Activated CD8-positive, alpha-beta memory T cell treated with anti-CD3 and anti-CD28 coated beads for 24 hours (primary cell): ENCODE data around the gene CHMP6.

ENCODE experiments used
- DNase-seq: peaks from one replicate; pipeline ENCODE4 v3.0.0-alpha.2; 2020

CHMP6 gene

DNA sequence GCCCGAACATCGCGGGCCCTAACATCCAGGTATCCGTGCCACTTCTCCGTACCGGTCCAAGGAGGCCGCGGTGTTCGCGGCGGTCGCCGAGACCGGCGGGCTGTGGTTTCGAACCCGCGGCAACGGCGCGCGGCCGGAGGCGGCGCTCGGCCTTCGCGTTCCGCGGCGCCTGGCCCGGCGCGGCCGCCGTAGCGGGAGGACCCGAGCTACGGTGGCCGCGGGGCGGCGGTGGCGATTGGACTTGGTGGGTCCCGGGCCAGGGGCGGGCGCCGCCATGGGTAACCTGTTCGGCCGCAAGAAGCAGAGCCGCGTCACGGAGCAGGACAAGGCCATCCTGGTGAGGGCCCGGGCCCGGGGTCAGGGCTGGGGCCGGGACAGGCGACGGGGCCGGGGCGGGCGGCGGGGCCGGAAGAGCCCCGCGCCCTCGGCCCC lies at the start of gene CHMP6:
TSS of gene CHMP6 (plus strand) at position 197 of the 432 bp plus-strand sequence. CDS start at position 275, 78 bp downstream.
- peak; percentile 91 for DNase-seq

DNA sequence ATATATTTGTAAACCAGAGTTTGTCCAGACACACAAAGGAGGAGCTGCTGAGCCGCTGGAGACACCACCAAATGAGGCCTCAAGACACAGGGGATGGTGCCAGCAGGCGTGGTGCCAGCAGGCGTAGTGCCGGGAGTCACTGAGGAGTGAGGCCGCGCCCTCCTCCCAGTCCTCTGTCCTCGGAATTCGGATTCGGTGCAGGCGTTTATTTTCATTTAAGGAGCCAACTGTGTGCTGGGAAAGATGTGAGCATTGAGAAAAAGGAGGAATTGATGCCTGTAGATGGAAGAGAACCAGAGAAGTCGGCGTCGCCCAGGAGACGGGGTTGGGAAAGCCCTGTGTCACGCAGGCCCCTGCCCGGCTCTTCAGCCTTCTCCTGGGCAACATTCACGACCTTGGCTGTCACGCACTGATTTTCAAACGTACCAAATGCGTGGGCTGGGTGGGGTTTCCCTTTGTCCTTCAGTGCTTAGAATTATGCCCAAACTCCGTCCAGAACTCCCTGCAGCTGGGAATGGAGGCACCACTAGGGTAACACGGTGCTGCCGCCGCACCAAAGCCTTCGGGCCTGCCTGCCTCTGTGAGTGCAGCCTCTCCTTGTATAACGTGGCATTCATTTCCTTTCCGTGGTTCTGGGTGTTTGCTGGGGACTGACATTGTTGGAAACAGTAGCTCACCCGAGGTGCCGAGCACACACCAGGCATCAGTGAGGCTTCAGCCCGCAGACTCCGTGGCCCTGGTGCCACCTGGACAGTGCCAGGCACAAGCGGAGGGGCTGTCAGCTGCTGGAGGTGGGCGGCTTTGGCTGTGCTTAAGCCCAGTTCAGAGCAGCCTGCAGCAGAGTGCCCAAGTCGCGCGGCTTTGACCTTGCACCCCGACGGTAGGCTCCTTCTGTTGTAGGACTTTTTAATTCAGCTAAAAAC lies 49.0 kb upstream of the CHMP6 start:
- no peak for DNase-seq

DNA sequence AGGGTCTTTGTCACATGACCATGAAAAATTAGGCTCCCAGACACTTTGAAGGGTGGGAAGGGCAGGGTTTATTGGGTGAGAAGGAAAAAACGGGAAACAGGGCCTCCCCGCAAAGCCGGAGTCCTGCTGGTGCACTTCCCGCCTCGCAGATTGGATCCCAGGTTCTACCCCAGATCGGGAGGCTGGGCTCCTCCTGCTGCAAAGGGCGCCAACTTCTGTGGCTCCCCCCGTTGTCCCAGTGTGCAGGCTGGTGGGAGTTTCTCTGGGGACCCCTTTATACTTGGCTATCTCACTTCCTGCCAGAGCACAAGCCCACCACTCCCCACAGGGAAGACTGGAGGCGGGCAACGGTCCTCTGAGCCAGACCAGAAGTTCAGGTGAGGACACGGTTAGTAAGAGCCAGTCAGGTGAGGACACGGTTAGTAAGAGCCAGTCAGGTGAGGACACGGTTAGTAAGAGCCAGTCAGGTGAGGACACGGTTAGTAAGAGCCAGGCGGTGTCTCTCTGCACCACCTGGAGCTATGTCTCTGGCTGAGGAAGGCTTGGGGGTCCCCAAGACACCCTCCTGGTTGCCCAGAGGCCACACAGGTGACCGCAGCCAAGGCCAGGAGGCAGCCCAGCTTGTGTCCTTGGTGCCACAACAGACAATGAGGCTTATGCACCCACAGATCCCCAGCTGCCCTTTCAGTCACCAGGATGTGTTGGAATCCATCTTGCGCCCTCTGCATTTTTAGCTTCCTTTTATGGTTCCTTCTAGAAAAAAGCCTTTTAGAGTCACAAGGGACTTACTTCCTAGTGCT lies 48.1 kb upstream of the CHMP6 start:
- DNase-seq, result no peak

DNA sequence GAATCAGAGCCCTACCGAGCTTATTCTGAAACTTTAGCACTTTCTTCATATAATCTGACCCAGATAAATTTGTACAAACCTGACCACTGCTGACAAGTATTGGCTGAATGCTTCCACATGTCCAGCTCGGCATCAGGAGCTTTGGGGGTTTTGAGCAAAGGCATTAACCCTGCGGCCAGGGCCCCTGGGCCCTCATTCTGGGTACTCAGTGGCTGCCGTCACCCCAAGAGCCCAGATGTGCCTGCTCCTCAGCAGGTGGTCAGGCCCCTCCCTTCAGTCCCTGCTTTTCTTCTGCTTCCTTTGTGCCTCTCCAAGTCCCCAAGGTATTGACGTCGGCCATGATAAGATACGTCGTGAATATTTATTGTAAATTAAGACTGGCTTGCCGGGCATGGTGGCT lies 47.3 kb upstream of the CHMP6 start:
- no peak for DNase-seq

DNA sequence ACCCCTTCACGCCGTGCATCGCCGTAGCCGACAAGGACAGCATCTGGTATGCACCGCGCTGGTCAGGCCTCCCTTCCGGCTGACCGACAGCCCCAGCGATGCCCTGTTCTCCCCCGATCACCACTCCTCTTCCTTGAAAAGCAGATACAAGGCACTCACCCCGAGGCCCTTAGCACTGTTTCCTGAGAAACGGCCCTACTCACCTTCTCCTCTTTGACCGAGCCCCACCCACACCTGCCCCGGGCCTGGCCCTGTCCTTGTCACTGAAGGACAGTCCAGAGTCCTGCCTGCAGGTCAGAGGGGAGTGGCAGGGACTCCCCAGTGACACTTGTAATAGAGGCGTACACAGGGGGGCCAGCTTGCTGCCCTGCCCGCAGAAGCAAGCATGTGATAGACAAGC lies 45.9 kb upstream of the CHMP6 start:
- no peak for DNase-seq

DNA sequence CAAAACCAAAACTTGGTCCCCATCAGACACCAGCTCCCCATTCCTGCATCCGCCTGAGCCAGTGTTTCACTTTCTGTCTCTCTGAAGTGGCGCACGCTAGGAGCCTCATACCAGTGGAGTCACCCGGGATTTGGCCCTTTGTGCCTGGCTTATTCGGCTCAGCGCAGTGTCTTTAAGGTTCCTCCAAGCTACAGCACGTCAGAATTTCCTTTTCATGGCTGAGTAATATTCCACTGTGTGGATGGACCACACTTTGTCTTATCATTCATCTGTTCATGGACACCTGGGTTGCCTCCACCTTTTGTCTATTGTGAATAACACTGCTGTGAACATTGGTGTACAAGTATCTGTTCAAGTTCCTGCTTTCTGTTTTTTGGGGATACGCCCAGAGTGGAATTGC lies 45.2 kb upstream of the CHMP6 start:
- no peak for DNase-seq

DNA sequence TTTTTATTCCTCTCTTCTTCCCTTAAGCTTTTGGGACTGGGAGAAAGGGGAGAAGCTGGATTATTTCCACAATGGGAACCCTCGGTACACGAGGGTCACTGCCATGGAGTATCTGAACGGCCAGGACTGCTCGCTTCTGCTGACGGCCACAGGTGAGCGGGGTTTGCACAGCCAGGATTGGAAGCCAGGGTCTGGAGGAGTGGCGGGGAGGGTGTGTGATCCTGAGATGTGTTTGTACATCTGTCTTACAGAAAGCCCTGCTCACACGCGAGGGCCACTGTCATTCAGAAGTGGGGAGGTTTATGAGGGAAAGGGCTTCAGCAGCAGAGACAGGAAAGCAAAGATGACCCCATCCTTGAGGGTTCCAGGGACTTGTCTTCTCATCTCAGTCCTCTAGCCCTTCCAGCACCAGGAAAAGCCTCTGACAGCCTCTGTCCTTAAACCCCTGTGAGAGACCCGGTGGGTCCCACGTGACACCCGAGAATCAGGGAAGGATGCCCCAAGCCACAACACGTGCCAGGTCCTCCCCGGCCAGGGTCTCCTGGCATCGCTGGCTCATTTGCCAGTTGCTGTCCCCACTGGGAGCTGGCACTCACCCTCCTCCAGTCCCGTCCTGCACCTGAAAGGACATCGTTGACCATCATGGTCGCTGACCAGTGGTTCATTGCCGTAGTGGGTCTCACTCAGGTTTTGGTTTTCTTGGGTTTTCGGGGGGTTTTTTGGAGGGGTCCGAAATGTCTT lies 44.3 kb upstream of the CHMP6 start:
- DNase-seq, result no peak

DNA sequence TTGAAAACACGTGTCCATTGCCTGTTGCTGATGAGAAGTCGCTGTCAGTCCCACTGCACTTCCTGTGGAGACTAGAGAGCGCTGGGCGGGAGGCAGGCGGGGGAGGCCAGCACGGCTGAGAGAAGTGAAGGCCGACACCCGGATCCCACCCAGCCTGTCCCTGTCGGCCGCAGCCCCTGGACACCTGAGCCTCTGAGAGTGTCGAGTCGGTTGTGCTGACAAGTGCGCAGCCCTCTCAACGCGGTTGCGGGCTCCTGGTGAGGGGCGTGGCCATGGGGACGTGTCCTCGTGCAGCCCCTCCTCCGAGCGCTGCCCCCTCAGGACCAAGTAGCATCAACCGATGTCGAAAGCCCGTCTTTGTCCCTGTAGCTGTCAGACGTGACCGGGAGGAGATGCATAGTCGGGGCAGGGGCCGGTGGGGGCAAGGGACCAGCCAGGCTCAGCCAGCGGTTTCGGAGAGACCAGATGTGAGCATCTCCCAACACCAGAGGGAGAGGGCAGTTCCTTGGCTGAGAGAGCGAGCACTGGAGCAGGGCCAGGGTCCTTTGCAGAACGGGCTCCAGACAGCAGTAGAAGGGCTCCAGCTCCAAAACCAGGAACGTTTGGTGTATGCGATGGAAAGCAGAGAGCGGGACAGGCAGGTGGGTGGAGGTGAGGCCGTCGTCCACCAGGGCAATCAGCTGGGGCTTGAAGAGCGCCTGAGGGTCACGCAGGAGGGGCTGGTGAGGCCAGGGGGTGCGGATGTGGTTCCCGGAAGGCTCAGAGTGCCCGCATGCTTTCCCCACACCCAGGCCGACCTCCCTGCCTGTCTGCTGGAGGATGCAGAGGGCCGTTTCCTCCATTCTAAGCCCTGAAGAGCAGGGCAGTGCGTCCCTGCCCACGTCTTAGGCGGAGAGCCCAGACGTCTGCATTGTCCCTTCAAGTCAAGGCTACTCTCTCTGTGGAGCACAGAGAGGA lies 43.3 kb upstream of the CHMP6 start:
- DNase-seq, result no peak

DNA sequence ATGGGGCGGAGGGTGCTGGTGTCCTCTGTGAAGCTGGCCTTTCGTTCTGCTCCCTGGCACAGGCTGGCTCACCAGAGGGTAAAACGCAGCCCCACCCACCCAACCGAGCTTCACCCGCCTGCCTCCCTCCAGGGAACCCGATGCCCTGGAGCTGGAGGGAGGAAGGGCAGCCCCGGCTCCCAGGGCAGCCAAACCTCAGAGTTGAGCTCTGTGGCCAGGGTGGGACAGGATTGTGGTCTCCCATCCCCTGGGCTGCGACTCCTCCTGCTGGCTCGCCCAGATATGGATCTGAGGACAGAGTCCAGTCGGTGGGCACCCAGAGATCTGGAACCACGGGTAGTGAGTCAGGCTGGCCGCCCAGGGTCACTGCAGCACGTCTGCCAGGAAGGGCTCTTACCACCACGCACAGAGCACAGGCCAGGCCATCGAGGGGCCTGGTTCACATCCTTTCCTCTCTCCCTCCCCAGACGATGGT lies 42.6 kb upstream of the CHMP6 start:
- DNase-seq, result no peak

DNA sequence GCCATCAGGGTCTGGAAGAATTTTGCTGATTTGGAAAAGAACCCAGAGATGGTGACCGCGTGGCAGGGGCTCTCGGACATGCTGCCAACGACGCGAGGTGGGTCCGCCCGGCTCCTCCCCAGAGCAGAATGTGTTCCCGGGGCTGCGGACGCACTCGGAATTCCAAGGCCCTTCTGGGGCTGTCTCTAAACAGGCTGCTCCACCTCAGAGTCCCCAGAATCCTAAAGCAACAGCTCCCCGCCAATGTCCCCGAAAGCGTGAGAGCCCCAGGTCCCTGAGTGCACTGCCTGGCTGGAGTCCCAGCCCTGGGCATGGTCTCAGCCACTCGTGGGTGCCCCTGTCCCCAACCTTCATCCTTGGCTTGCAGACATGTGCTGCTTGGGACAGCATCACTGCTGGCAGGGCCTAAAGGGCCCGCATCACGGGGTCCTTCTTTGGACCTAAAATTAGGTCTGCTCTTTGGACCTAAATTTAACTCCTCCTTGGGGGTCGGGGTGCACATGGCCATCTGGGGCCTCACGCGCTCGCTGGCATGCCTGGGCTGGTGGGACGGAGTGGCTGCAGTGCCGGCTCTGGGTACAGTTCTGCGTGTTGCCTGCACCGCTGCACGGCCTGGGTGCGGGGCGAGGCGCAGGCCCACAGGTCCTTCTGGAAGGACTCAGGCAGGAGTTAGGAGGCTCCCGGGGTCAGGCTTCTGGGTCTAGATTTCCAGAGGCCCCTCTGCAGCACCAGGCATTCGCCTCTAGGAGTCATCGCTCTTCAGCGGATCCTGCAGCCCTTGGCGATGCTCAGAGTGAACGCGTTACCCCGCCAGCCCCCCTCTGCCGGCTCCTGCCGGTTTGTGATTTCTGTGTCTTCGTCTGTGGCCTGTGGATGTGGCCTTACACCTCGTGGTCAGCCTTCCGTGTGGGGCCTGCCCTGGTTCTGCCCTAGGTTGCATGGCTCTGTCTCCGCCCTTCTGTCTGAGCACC lies 41.9 kb upstream of the CHMP6 start:
- DNase-seq, result no peak

DNA sequence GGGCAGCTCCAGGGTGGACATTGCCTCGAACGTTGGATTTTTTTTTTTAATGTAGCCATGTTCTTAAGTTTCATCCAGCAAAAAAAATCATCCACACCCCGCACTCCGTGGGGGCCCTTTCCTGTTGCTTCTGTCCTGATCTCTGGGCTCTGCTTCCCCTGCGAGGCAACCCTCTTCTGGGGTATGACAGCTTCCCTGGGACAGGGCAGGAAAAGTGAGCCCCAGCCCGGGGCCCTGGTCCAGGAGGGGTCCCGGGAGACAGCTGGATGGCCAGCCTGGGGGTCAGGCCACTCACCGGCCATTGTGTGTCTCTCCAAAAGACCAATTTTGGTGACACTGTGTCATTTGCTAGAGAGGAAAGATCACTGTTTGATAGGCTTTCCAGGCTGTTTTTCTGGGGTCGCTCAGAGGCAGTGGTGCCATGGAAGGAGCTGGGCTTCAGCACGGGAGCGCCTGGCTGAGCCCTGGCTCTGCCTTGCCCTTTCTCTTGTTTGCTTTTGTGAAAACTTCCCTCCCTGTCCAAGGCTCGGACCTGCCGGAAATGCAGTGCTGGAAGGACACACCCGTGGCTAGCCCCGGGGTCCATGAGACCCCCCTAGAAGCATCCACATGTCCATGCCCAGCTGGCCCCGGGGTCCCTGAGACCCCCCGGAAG lies 41.0 kb upstream of the CHMP6 start:
- no peak for DNase-seq

DNA sequence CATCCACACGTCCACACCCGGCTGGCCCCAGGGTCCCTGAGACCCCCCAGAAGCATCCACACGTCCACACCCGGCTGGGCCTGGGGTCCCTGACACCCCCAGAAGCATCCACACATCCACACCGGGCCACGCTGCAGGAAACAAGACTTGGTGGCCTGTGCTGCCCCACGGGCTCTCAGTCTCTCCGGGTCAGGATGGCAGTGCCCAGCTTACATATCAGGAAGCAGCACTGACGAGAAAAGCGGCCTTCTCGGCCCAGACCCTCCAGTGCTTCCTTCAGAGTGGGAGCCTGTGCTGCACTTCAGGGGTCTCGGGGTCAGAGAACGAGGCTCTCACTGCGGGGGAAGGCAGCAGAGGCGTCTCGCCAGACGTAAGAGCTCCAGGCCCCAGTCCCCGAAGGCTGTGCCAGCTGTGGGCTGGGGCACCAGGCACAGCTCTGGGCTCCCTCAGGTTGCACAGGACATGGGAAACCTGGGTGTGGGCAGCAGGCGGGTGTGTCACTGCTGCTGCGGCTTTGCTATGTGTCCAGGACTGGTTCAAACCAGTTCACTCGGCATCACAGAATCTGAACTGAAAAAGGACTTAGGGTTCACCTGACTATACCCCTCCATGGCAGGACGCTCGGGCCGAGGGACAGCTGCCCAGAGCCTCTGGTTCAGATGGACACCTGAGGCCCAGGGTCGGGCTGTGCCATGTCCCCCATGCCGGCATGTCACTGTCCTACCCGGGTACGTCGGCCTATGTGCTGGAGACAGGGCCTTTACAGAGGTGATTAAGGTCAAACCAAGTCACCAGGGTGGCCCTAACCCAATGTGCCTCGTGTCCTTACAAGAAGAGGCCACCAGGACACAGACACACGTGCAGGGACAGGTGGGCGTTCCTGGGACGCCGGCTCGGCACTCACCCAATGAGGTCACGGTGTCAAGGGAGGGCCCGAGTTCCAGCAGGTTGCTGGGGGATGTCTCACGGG lies 40.2 kb upstream of the CHMP6 start:
- no peak for DNase-seq

DNA sequence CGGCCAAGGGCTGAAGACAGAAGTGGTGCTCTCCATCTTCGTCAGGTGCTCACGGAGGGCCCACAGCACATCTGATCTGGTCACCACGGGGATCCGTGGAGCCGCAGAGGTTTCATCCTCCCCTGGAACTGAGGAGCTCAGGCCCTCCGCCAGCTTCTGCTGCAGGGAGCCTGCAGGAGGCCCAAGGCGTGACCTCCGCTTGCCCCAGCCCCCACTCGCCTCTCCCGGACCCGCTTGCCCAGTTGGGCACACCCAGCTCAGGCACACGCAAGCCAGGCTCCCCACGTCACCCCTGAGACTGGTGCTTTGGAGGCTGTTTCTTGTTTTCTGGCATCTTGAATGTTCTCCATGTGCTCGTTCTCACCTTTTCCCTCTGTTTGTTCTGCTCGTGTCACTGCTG lies 39.4 kb upstream of the CHMP6 start:
- DNase-seq, result no peak

DNA sequence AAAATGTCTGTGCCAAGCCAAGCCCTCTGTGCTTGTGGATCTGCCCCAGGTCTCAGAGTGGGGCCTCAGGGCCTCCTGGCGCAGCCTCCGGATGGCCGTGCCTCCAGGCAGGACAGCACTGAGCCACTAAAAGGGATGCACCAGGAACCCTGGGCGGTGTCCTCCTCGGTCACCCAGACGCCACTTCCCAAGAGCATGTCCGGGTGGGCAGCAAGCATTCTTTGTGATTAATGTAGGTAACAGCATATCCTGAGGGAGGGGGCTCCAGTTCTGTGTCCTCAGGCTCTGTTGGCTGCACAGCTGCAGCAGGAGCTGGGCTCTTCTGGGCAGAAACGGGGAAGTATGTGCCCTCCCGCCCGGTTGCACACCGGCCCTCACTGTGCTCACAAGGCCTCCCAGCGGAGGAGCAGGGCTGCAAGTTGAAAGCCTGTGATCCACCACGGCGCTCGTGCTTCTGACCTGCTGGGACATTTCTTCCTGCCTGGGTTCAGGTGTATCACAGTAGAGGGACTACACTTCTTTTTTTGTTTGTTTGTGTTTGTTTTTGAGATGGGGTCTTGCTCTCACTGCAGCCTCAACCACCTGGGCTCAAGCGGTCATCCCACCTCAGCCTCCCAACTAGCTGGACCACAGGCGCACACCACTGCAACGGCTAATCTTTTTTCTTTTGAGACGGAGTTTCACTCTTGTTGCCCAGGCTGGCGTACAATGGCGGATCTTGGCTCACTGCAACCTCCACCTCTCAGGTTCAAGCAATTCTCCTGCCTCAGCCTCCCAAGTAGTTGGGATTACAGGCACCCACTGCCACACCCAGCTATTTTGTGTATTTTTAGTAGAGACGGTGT lies 37.9 kb upstream of the CHMP6 start:
- no peak for DNase-seq

DNA sequence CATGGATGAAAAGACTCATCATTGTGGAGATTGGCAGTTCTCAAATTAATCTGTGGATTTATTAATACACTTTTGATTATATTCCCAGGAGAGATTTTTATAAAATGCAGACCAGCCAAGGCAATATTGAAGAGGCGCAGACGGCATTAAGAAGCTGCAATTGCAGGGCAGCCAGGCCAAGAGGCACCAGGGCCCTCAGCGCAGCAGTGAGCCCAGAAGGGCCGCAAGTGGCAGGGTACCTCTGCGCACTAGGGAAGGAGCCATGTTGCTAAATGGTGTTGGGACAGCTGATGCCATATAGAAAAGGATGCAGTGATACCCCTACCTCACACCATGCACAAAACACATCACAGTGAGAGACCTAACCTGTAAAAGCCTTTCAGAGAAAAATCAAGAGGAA lies 36.6 kb upstream of the CHMP6 start:
- DNase-seq, result no peak

DNA sequence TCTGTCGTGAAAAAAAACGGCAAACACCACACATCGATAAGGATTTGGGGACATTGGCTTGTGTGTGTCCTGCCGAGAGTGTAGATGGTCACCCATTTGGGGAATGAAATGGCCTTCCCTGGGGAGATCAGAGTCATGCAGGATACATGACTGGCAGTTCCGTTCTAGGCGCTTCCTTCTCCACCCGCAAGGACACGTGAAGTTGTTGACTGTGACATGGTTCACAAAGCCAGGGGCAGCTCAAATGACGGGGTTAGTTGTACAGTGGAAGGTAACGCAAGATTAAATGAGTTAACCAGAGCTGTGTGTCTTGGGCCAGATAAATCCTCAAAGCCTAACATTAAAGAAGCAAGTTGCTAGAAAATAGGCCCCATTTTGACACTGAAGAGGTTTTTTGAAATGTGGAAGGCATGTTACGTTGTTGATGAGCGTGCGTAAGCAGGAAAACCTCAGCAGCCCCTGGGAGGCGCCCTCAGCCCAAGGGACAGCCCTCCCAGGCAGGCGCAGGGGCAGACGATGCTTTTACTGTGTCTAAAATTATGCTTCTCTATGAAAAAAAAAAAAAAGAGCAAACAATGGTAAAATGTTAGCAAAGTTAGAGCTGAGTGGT lies 35.9 kb upstream of the CHMP6 start:
- no peak for DNase-seq
